NCI-H1417 (cell line): ENCODE results near the gene CDK19.
"Not testable (repeated sequence)": the region's sequence is repeated elsewhere in the genome, so short reads cannot be mapped to it uniquely, and the experiment has no call there.

Experiments used
- DNase-seq, 3 experiments: peaks; one replicate each; lab custom pipeline; 2025; lab: John Stamatoyannopoulos, UW

Gene CDK19

DNA sequence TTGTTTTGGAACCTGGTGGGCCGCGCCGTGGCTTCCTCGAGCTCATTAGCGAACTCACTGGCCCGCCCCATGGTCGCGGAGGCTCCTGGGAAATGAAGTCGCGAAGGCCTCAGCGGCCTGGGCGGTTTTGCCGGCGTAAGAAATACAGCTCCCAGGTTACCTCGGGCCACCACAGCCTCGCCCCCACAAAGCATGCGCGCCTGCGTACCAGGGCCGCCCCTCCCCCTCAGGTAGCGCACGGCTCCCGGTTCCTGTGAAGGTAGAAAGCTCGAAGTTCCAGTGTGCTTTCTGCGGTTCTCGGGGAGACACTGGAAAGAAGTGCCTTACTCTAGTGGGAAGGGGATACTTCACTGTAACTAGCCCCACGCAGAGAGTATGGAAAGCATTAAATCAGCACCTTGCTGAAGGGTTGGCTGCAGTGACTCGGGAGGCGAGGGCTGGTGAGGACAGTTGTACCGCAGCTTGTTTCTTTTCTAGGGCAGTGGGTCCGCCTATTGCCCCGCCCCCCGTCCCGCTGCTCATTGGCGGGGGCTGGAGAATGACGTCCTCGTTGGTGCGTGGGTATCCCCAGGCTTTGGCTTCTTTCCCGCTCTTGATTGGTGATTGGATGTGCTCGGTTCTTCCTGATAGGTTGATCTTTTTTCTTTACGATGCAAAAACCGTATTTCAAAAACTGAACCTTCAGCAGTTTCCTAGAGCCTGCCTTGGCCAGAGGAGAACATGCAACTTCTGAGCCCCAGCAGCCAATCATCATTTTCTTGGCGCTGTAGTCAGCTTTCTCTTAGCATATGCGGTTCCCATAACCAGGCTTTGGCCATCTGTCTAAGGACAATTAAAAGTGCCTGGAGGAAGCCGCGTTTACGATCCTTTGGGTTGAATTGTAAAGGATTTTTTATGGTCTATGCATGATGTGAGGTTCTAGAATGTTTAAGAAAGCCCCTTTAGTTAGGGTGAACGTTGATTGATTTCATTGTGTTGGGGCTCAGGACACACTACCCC lies at the start of gene CDK19:
TSS of gene CDK19 (minus strand) at position 59 of the 999 bp plus-strand sequence. CDS start 333 bp downstream, outside the sequence.
- DNase-seq, result peak; percentile 98 to 99 (median 98)

GRCh38 chr6:110864824-110865223 lies 49.6 kb upstream of the CDK19 start:
- peak in 1 of 3 experiments; percentile 3 for DNase-seq

DNA sequence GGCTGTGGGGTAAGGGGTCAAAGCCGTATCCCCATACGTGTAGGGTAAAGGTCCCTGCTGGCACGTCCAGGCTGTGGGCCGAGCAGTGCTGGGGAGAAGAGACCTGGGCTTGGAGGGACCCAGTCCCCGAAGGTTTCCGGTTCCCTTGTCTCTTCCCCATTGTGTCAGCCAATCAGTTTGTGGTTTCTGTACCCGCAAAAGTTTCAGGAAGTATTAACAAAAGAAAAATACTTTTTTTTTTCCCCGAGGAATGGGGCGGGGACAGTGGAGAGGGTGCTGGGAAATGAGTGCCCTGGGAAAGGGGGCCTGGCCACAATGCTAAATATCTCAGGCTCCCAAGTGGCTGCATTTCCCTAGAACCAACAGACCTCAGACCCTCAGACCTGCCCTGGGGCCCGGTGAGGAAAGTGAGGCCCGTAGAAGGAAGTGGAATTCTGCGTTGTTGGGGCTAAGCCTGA lies 44.1 kb upstream of the CDK19 start:
- DNase-seq, result no peak

DNA sequence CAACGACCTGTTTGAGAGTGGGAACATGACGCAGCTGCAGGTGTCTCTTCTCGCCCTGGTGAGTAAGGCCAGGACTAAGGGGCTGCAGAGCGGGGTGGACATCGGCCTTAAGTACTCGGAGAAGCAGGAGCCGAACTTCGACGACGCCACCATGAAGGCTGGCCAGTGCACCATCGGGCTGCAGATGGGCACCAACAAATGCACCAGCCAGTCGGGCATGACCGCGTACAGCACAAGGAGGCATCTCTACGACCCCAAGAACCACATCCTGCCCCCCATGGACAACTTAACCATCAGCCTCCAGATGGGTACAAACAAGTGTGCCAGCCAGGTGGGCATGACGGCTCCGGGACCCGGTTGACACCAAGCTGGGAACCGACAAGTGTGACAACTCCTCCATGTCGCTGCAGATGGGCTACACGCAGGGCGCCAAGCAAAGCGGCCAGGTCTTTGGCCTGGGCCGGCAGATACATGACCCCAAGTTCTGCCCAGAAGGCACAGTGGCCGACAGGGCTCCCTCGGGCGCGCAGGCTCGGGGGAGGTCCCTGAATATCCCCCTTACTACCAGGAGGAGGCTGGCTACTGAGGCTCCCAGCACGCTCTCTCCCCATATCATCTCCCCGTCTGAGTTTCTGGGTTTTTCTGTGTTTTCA lies 43.4 kb upstream of the CDK19 start:
- no peak for DNase-seq

DNA sequence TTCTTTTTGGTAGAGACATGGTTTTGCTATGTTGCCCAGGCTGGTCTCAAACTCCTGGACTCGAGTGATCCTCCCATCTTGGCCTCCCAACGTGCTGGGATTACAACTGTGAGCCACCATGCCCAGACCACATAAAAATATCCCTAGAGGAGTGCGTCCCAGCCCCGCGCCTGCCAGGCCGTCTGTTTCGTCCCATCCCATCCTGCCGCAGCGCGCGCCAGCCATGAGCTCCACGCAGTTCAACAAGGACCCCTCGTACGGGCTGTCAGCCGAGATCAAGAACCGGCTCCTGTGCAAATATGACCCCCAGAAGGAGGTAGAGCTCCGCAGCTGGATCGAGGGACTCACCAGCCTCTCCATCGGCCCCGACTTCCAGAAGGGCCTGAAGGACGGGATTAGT lies 42.7 kb upstream of the CDK19 start:
- DNase-seq, result no peak

GRCh38 chr6:110856296-110856695 lies 41.0 kb upstream of the CDK19 start:
- no peak for DNase-seq

DNA sequence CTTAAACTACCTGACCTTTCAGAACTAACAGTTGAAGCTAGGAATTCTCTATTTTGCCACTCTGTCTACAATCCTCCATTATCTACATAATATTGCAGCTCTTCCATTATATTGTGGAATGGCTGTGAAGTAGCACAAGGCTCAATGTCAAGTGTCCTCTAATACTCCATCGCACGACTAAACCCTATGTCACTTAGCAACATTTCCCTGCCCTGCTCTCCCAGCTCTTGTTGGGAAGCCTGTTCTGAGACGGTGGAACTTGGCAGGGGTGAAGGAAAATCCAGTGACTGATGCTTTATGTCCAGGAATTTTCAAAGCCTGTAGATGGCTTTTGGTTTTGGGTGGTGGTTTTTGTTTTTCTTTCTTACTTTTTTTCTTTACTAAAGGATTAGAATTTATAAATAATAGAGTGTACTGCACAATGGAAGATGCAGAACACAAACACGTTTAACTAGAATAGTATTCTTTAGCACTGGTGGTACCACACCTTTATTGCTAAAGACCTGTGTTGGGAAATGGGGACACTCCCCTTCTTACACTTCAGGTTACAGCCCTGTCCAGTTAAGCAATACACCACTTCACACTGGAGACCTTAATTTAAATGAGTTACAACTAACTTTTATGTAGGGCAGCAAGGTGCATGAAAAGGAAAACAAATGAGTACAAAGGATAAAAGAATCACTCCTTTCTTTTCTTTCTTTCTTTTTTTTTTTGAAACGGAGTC lies 38.6 kb upstream of the CDK19 start:
- DNase-seq, result no peak

- DNase-seq, result no peak
Measured at GRCh38 chr6:110852773-110853172, 37.5 kb upstream of the CDK19 start.

DNA sequence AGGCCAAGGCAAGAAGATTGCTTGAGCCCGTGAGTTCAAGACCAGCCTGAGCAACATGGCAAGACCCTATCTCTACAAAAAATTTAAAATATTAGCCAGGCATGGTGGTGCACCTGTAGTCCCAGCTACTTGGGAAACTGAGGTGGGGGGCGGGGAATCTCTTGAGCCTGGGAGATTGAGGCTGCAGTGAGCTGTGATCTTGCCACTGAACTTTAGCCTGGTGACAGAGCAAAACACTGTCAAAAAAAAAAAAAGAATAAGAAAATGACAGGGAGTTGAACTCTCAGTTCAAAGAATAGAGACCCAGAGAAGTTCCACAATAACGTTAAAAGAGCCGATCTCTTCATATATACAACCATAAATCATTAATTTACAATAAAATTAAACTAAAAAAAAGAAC lies 34.5 kb upstream of the CDK19 start:
- no peak for DNase-seq

- no peak for DNase-seq
Measured at GRCh38 chr6:110841266-110841665, 26.0 kb upstream of the CDK19 start.

DNA sequence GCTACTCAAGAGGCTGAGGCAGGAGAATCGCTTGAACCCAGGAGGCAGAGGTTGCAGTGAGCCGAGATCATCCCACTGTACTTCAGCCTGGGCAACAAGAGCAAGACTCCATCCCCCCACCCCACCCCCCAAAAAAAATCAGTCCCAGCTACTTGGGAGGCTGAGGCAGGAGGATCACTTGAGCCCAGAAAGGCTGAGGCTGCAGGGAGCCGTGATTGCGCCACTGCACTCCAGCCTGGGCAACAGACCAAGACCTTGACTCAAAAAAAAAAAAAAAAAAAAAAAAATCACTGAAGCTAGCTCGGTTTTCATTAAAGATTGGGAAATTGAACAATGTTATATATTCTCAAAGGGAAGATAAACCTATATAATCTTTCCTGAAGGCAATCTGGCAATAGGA lies 20.5 kb upstream of the CDK19 start:
- DNase-seq, result not testable (repeated sequence)

DNA sequence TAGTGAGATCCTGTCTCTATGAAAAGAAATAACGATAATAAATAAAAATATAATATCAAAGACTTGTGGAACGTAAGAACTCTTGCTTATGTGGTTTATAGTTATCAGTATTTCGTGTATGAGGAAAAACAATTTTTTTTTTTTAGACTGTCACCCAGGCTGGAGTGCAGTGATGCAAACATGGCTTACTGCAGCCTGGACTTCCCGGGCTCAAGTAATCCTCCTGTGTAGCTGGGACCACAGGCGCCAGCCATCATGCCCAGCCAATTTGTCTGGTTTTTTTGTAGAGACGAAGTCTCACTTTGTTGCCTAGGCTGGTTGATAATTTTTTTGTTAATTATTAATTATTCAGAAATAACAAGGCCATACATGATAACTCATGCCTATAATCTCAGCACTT lies 18.6 kb upstream of the CDK19 start:
- DNase-seq, result no peak

DNA sequence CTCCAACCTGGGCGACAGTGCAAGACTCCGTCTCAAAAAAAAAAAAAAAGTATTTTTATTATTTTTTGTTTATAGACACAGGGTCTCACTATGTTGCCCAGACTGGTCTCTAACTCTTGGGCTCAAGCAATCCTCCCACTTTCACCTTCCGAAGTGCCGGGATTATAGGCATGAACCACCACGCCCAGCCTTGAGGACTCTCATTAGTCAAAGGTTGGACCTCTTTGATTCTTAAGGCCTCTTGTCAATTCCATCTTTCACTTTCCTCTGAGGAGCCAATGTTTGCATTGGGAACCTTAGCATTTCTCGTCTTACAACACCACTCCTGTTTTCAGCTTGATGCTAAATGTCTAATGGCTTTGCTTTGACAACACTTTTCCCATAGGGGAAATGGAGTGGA lies 16.1 kb upstream of the CDK19 start:
- no peak for DNase-seq

DNA sequence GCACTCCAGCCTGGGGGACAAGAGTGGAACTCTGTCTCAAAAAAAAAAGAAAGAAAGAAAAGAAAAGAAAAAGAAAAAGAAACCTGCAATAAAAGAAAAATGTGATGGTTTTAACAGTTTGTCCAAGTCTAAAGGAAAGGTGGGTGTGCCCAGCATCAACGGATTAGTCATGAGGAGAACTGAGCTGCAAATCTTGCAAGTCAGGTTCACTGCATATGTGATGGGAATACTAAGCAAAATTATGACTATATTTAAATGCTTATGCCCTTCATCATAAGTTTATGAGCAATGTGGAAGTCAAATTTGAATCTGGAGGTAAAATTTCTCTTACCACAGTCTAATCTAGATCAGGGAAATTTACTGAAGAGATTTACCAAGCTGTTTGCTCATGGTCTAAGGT lies 13.1 kb upstream of the CDK19 start:
- no peak for DNase-seq

DNA sequence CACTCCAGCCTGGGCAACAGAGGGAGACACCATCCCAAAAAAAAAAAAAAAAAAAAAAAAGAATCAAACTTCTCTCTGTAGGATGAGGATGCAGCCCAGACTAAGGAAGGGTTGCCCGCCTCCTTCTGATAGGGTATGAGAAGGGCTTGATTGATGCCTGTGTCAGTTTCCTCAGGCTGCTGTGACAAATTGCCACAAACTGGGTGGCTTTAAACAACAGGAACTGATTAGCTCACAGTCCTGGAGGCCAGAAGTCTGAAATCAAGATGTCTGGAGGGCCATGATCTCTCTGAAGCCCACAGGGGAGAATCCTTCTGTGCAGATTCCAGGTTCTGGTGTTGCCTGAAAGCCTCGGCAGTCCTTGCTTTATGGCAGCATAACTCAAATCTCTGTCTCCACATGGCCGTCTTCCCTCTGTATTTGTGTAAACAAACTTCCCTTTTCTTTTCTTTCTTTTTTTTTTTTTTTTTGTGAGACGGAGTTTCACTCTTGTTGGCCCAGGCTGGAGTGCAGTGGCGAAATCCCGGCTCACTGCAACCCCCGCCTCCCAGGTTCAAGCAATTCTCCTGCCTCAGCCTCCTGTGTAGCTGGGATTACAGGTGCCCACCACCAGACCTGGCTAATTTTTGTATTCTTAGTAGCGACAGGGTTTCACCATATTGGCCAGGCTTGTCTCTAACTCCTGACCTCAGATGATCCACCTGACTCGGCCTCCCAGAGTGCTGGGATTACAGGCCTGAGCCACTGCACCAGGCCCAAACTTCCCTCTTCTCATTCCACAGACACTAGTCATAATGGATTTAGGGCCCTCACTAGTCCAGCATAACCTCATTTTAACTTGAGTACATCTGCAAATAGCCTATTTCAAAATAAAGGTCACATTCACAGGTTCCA lies 11.2 kb upstream of the CDK19 start:
- no peak for DNase-seq

DNA sequence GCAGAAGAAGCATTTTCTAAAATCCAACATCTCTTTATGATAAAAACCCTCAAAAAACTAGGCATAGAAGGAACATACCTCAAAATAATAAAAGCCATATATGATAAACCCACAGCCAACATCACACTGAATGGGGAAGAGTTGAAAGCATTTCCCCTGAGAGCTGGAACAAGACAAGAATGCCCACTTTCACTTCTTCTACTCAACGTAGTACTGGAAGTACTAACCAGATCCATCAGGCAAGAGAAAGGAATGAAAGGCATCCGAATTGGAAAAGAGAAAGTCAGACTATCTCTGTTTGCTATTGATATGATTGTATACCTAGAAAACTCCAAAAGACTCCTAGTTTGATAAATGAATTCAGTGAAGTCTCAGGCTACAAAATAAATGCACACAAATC lies 7.9 kb upstream of the CDK19 start:
- no peak for DNase-seq

DNA sequence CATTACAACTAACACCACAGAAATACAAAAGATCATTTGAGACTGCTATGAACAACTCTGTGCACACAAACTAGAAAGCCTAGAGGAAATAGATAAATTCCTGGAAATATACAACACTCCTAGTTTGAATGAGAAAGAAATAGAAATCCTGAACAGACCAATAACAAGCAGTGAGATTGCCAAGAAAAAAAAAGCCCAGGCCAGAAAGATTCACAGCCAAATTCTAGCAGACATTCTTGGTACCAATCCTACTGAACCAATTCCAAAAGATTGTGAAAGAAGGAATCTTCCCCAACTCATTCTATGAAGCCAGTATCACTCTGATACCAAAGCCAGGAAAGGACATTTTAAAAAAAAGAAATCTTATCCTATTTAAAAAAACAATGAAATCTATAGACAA lies 7.0 kb upstream of the CDK19 start:
- DNase-seq, result no peak

- DNase-seq, result no peak
Measured at GRCh38 chr6:110816677-110817076, 1.4 kb upstream of the CDK19 start.

- no peak for DNase-seq
Measured at GRCh38 chr6:110815015-110815410, 256 bp downstream of the CDK19 start.

- DNase-seq, result peak; percentile 36 to 82 (median 71)
Measured at GRCh38 chr6:110814102-110815014, 911 bp downstream of the CDK19 start.
